Stimulated activated CD8-positive, alpha-beta memory T cell treated with anti-CD3 and anti-CD28 coated beads, Interleukin-4, amount 100 ng/mL, for 4 hours (primary cell): ENCODE data around the gene ITGB1.
"Not testable (repeated sequence)": the region's sequence is repeated elsewhere in the genome, so short reads cannot be mapped to it uniquely, and the experiment has no call there.

ENCODE experiments used
- DNase-seq, 2 donors: peaks; one replicate each; pipeline ENCODE4 v3.0.0-alpha.2; 2020; ENCODE audit warnings: low read depth in 2 of 2, low spot score in 1 of 2

ITGB1 gene

DNA sequence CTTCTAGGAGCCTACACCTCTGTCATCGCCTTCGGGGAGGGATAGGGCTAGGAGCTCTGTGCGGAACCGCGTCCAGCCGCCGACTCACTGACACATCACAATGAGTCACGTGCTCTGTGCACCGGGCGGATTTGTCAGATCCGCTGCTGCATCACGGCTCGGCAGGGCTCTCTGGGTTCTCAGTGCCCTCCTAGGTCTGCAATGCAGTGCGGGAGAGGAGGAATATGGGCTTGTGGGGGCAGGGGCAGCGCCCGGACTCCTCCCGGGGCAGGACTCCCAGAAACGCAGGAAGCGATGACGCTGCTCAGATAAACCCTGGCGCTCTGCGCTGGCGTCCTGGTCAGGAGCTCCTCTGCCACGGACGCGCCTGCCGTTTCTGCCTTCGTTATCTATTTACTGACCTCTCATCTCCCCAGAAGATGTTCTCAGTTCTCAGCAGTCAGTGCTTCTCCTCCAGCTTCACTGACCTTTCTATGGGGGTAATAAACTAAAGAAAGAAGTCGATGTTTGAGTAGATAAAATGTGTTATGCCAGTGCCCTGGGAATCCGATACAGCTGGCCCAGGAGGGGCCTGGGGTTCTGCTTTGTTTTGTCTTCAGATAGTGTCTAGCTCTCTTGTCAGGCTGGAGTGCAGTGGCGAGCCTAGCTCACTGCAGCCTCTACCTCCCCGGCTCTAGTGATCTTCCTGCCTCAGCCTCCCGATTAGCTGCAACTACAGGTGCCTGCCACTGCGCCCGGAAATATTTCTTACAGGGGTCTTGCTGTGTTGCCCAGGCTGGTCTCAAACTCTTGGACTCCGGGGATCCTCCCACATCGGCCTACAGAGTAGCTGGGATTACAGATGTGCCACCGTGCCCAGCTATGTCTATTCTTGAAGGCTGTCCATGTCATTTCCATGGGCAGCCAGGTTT, 22.8 kb upstream of the ITGB1 start:
- DNase-seq = peak; percentile 67 to 71

DNA sequence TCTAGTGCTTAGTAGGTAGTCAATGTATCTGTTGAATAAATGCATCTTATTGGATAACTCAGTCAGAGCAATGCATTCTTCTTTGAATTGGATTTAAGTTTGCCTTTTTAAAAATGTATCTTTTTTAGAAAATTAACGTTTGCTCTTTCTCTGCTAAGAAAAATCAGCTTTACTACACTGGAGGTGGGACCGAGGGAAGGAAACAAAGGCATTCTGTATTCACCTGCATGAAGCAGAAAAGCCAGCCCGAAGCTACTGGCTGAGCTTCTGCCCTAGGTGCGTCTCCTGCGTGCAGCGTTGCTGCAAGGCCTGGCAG, 22.2 kb upstream of the ITGB1 start:
- no peak for DNase-seq

- not testable (repeated sequence) for DNase-seq
Observed at GRCh38 chr10:32979719-32980118, 21.7 kb upstream of the ITGB1 start.

GRCh38 chr10:32979041-32979440, 21.0 kb upstream of the ITGB1 start:
- no peak for DNase-seq

GRCh38 chr10:32977846-32978809, 20.1 kb upstream of the ITGB1 start:
- DNase-seq = not testable (repeated sequence)

GRCh38 chr10:32976338-32976737, 18.3 kb upstream of the ITGB1 start:
- DNase-seq = no peak

DNA sequence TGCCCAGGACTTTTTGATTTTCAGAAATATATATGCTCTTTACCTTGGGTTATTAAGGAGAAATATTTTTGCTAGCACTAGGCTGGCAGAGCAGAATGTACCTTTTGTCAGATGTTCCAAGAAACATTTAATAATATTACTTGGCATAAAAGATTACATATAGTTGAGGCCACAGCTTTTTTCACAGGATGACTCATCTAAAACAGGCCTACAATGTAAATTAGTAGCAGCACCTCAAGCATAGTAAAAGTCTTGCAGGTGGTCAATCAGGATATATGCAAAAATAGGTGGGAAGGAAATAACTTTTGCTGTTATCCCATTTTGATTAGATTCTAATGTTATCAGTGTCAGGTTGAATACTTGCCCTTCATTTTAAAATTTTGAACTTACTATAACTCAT, 14.9 kb upstream of the ITGB1 start:
- no peak for DNase-seq

- no peak for DNase-seq
Observed at GRCh38 chr10:32972460-32972859, 14.4 kb upstream of the ITGB1 start.

GRCh38 chr10:32971536-32972091, 13.6 kb upstream of the ITGB1 start:
- no peak for DNase-seq

GRCh38 chr10:32970910-32971309, 12.9 kb upstream of the ITGB1 start:
- DNase-seq = no peak

- no peak for DNase-seq
Observed at GRCh38 chr10:32964270-32964669, 6.2 kb upstream of the ITGB1 start.

DNA sequence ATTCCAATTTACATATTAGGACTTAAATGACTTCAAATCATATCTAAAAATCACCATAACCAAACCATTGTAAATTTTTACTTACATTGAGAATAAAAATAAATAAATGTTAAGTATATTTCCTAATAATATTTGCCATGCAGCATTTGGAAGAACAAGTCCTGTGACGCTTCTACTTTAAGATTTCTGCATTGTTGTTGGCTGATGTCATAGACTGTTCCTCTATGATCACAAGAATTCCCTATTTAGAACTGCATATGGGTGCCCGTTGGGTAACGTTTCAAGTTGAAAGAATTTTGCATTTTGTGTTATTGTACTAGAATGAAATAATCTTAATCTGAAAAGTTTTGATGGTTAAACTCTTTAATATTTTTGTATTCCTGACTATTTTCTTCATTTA, 5.1 kb upstream of the ITGB1 start:
- DNase-seq = no peak

DNA sequence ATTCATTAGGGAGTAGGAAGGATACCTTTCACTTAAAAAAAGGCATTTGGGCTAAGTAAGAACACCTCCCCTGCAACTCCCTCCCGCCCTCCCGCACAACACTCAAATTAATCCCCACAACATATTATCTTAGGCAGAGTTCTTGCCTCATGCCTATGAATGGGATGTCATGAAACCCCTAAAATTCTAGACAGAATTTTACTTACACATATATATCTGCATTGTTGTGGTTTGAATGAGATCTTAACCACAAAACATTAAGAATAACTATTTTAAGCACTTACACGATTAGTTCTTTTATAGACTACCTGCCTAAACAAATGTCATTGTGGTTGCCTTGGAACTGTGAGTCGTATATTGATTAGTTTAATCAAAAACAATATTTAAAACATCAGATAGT, 4.5 kb upstream of the ITGB1 start:
- no peak for DNase-seq

DNA sequence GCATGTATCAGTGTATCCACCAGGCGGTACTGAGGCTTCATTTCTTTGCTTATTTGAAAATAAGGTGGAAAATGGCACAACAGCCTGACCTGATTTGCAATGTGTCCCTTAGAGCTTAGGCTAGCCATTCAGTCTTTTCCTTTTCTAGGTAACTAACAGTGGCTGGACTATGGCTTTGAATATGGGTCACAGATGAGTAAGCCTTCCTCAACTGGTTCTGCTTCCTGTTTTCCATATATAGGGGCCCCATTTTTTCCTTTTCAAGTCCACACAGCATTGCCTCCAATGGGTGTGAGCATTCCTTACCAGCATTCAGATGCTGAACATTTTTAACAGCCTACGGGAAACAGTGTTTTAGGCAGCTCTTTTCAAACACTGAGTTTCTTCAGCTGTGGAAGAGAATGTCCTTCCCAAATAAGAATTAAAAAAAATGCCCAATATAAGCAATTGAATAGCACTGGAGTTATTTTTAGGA, 3.9 kb upstream of the ITGB1 start:
- no peak for DNase-seq

DNA sequence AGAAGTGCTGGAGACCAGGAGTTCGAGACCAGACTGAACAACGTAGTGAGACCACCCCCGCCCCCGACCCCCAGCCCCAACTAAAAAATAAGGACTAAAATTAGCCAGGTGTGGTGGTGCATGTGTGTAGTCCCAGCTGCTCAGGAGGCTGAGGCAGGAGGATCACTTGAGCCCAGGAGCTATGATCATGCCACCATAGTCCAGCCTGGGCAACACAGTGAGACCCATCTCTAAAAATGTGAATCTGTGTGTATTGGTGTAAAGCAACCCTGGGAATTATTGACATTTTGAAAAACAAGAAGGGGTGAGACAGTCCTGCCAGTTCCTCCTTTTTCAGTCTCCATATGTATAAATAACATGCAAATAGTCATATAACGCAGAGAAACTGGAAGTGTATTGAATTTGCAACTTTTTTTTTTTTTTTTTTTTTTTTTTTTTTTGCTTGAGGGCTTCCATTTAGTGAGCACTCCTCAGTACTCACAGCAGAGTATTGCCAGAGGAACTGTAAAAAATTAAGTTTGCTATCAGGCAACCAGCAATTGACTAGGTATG, 3.4 kb upstream of the ITGB1 start:
- no peak for DNase-seq

DNA sequence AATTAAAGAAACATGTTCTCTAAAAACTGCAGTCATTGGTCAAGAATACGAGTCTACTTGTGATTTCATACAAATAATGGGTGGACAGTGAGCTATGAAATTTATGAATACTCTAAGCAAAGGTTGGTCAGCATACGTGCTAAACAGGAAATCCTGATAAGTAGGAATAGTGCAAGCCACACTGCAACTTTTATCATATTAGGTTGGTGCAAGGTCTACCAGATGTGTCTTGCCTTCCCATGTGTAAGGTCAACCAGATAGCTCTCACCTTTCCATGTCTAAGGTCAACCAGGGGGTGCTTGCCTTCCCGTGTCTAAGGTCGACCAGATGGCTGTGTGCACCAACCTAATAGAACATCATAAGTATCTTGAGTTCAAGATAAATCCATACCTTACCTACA, 2.0 kb upstream of the ITGB1 start:
- no peak for DNase-seq

- no peak for DNase-seq
Observed at GRCh38 chr10:32959006-32959920, 1.2 kb upstream of the ITGB1 start.

DNA sequence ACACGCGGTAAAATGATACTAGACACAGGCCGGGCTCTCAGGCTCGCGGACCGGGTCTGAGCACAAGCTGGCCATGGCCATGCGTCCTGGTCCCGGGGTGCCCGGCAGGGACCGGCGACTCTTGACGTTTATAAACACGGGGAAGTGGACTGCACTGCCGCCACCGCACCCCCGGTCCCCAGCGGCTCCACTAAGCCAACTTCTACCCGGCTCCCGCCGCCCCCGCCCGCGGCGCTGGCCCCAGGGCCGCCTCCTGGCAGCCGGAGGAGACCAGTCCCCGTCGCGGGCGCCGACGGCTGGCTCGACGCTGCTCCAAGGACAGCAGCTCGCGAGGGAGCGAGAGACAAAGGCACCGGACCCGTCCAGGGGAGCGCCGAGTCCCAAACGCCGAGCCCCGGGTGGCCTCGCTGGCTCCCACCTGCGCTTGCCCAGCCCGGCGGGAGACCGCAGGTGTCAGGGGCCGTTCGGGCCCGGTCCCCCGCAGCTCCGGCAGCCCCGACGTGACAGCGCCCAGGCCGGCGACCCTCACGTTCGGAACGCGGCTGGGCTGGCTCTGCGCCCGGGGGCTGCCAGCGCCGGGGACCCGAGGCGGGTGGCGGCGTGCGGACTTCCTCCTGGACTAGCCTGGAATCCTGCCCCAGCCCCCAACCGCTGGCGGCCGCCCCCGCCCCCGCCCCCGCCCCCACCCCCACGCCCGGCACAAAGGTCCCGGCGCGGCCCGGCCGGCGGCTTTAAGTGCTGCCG, 517 bp downstream of the ITGB1 start:
- DNase-seq = peak in 1 of 2 donors; percentile 21

DNA sequence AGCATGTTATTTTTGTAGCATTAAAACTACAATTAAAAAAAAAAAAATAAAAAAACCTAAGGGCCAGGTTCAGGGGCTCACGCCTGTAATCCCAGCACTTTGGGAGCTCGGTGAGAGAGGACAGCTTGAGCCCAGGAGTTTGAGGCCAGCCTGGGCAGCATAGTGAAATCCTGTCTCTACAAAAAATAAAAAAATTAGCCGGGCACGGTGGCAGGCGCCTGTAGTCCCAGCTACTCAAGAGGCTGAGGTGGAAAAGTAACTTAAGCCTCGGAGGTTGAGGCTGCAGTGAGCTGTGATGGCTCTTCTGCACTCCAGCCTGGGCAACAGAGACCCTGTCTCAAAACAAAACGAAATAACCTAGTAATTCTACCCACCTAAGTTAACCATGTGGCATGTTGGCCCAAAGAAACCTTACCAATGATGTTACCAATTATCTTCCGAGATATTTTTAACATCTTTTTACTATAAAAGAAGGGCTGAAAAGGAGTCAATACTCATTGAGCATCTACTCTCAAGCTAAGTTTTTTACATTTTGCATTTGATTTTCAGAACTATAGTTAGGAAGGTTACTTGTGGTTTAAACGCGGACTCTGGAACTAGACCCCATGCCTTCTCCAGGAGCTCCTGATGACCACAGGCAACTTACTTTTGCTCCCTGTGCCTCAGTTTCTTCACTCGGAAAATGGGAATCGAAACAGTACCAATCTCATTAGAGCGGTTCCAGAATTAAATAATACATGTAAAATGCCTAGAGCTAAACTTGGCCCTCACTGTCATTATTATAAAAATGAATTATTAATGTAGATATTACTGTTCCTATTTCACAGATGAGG, 1.4 kb downstream of the ITGB1 start:
- DNase-seq = no peak
